Upper lobe of left lung (tissue), 4 donors: ENCODE results near the gene PTPRN2.

Experiments
- EP300 ChIP-seq, 4 donors: sonication (generic); formaldehyde crosslinking; IDR thresholded peaks; one replicate each; pipeline ENCODE4 v1.5.1; 2017; ENCODE audit warnings: antibody characterized with exemption in 4 of 4, control low read depth in 2 of 4
- POLR2AphosphoS5 ChIP-seq, 2 donors: sonication (generic); formaldehyde crosslinking; IDR thresholded peaks; one replicate each; pipeline ENCODE4 v1.5.1; 2017; ENCODE audit warnings: antibody characterized with exemption in 2 of 2
- TF ChIP-seq, protein P1 (sequence below), 6 experiments: fragments of 450-650 bp in 4 of 6; fragments of 200-600 bp in 2 of 6; sonication (generic) in 2 of 6; IDR thresholded peaks; one replicate each; pipeline ENCODE4 v1.5.1; 2016 to 2019; ENCODE audit warnings: antibody characterized with exemption in 6 of 6

DNA sequence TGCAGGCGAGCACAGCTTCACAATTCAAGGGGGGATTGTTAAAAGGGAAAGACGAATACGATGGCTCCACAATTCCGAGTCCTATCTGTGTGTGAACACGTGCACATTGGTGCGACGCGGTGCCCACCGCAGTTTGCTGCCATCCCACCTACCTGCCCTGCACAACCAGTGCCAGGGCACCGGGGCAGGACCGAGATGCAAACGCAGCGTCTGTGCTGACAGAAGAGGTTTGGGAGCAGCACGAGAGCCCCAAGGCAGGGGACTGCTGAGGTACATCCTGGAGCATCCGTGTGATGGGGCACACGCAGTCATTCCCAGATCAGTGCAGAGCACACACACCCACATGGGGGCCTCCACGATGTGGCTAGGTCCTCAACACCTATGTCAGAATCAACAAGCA lies 1029.6 kb downstream of the PTPRN2 start:
- no peak for TF ChIP-seq POLR2AphosphoS5 (IDR thresholded peaks at IDR 0.05)
- TF ChIP-seq, protein P1, sequence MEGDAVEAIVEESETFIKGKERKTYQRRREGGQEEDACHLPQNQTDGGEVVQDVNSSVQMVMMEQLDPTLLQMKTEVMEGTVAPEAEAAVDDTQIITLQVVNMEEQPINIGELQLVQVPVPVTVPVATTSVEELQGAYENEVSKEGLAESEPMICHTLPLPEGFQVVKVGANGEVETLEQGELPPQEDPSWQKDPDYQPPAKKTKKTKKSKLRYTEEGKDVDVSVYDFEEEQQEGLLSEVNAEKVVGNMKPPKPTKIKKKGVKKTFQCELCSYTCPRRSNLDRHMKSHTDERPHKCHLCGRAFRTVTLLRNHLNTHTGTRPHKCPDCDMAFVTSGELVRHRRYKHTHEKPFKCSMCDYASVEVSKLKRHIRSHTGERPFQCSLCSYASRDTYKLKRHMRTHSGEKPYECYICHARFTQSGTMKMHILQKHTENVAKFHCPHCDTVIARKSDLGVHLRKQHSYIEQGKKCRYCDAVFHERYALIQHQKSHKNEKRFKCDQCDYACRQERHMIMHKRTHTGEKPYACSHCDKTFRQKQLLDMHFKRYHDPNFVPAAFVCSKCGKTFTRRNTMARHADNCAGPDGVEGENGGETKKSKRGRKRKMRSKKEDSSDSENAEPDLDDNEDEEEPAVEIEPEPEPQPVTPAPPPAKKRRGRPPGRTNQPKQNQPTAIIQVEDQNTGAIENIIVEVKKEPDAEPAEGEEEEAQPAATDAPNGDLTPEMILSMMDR (IDR thresholded peaks at IDR 0.05), result no peak
- TF ChIP-seq EP300 (IDR thresholded peaks at IDR 0.05), result no peak
